ENCODE data around the gene NPR1.
"Not testable (repeated sequence)": the region's sequence is repeated elsewhere in the genome, so short reads cannot be mapped to it uniquely, and the experiment has no call there.

NPR1 gene

GRCh38 chr1:153640213-153640612 is 38.3 kb upstream of the NPR1 start:
- peaks cover 59% of the 10 kb centered on the region for H3K36me3 ChIP-seq (ENCODE audit: control insufficient read depth, insufficient read depth, low read length)
- H3K27me3 ChIP-seq (ENCODE audit: control insufficient read depth, insufficient read depth, low read length); H3K27ac ChIP-seq (ENCODE audit: low read depth, low read length); H3K4me3 ChIP-seq (ENCODE audit: low read length); H3K9ac ChIP-seq (ENCODE audit: low read length); H3K4me1 ChIP-seq (ENCODE audit: control insufficient read depth, insufficient read depth, low read length): not testable (repeated sequence)

- Histone ChIP-seq H3K4me1 (ENCODE audit: control insufficient read depth, insufficient read depth, low read length) (peaks cover 6% of the 10 kb centered on the region), H3K9ac (ENCODE audit: low read length) (no peak overlapping the region), H3K36me3 (ENCODE audit: control insufficient read depth, insufficient read depth, low read length) (peaks cover 65% of the 10 kb centered on the region), H3K27me3 (ENCODE audit: control insufficient read depth, insufficient read depth, low read length) (no peaks in the 10 kb centered on the region), H3K4me3 (ENCODE audit: low read length) (no peak overlapping the region), H3K27ac (ENCODE audit: low read depth, low read length) (no peak overlapping the region)
These were observed 37.6 kb upstream of the NPR1 start for GRCh38 chr1:153640861-153641260.

GRCh38 chr1:153642161-153642560 is 36.3 kb upstream of the NPR1 start:
- Histone ChIP-seq H3K36me3 (ENCODE audit: control insufficient read depth, insufficient read depth, low read length) (peaks cover 60% of the 10 kb centered on the region), H3K27me3 (ENCODE audit: control insufficient read depth, insufficient read depth, low read length) (no peaks in the 10 kb centered on the region), H3K4me3 (ENCODE audit: low read length) (no peak overlapping the region), H3K27ac (ENCODE audit: low read depth, low read length) (no peak overlapping the region), H3K4me1 (ENCODE audit: control insufficient read depth, insufficient read depth, low read length) (peaks cover 2% of the 10 kb centered on the region), H3K9ac (ENCODE audit: low read length) (no peak overlapping the region)

- Histone ChIP-seq H3K9ac (ENCODE audit: low read length) (no peak overlapping the region), H3K27ac (ENCODE audit: low read depth, low read length) (no peak overlapping the region), H3K4me1 (ENCODE audit: control insufficient read depth, insufficient read depth, low read length) (peaks cover 2% of the 10 kb centered on the region), H3K27me3 (ENCODE audit: control insufficient read depth, insufficient read depth, low read length) (no peaks in the 10 kb centered on the region), H3K36me3 (ENCODE audit: control insufficient read depth, insufficient read depth, low read length) (peaks cover 55% of the 10 kb centered on the region), H3K4me3 (ENCODE audit: low read length) (no peak overlapping the region)
These were observed 35.4 kb upstream of the NPR1 start for GRCh38 chr1:153643100-153643499.

- Histone ChIP-seq H3K4me1 (ENCODE audit: control insufficient read depth, insufficient read depth, low read length) (peaks cover 2% of the 10 kb centered on the region), H3K27me3 (ENCODE audit: control insufficient read depth, insufficient read depth, low read length) (no peaks in the 10 kb centered on the region), H3K36me3 (ENCODE audit: control insufficient read depth, insufficient read depth, low read length) (peaks cover 50% of the 10 kb centered on the region), H3K4me3 (ENCODE audit: low read length) (no peak overlapping the region), H3K9ac (ENCODE audit: low read length) (no peak overlapping the region), H3K27ac (ENCODE audit: low read depth, low read length) (no peak overlapping the region)
These were observed 34.7 kb upstream of the NPR1 start for GRCh38 chr1:153643816-153644215.

- H3K4me1 ChIP-seq (ENCODE audit: control insufficient read depth, insufficient read depth, low read length) = peaks cover 2% of the 10 kb centered on the region
- H3K27ac ChIP-seq (ENCODE audit: low read depth, low read length) = no peak overlapping the region
- peaks cover 35% of the 10 kb centered on the region for H3K36me3 ChIP-seq (ENCODE audit: control insufficient read depth, insufficient read depth, low read length)
- H3K27me3 ChIP-seq (ENCODE audit: control insufficient read depth, insufficient read depth, low read length) = no peaks in the 10 kb centered on the region
- no peak overlapping the region for H3K4me3 ChIP-seq (ENCODE audit: low read length)
- H3K9ac ChIP-seq (ENCODE audit: low read length) = no peak overlapping the region
These were observed 31.7 kb upstream of the NPR1 start for GRCh38 chr1:153646672-153647345.

- Histone ChIP-seq H3K4me3 (ENCODE audit: low read length) (no peak overlapping the region), H3K4me1 (ENCODE audit: control insufficient read depth, insufficient read depth, low read length) (peaks cover 2% of the 10 kb centered on the region), H3K9ac (ENCODE audit: low read length) (no peak overlapping the region), H3K36me3 (ENCODE audit: control insufficient read depth, insufficient read depth, low read length) (peaks cover 30% of the 10 kb centered on the region), H3K27me3 (ENCODE audit: control insufficient read depth, insufficient read depth, low read length) (no peaks in the 10 kb centered on the region), H3K27ac (ENCODE audit: low read depth, low read length) (no peak overlapping the region)
These were observed 31.2 kb upstream of the NPR1 start for GRCh38 chr1:153647346-153647714.

GRCh38 chr1:153648000-153648643 is 30.4 kb upstream of the NPR1 start:
- H3K4me1 ChIP-seq (ENCODE audit: control insufficient read depth, insufficient read depth, low read length) = peaks cover 2% of the 10 kb centered on the region
- no peaks in the 10 kb centered on the region for H3K27me3 ChIP-seq (ENCODE audit: control insufficient read depth, insufficient read depth, low read length)
- H3K4me3 ChIP-seq (ENCODE audit: low read length) = no peak overlapping the region
- H3K9ac ChIP-seq (ENCODE audit: low read length) = no peak overlapping the region
- no peak overlapping the region for H3K27ac ChIP-seq (ENCODE audit: low read depth, low read length)
- H3K36me3 ChIP-seq (ENCODE audit: control insufficient read depth, insufficient read depth, low read length) = peaks cover 22% of the 10 kb centered on the region

GRCh38 chr1:153649137-153649862 is 29.2 kb upstream of the NPR1 start:
- Histone ChIP-seq H3K4me3 (ENCODE audit: low read length) (no peak overlapping the region), H3K27ac (ENCODE audit: low read depth, low read length) (no peak overlapping the region), H3K27me3 (ENCODE audit: control insufficient read depth, insufficient read depth, low read length) (no peaks in the 10 kb centered on the region), H3K4me1 (ENCODE audit: control insufficient read depth, insufficient read depth, low read length) (no peaks in the 10 kb centered on the region), H3K9ac (ENCODE audit: low read length) (no peak overlapping the region), H3K36me3 (ENCODE audit: control insufficient read depth, insufficient read depth, low read length) (peaks cover 13% of the 10 kb centered on the region)

GRCh38 chr1:153649863-153650235 is 28.6 kb upstream of the NPR1 start:
- Histone ChIP-seq H3K27ac (ENCODE audit: low read depth, low read length) (no peak overlapping the region), H3K4me3 (ENCODE audit: low read length) (no peak overlapping the region), H3K4me1 (ENCODE audit: control insufficient read depth, insufficient read depth, low read length) (no peaks in the 10 kb centered on the region), H3K27me3 (ENCODE audit: control insufficient read depth, insufficient read depth, low read length) (no peaks in the 10 kb centered on the region), H3K9ac (ENCODE audit: low read length) (no peak overlapping the region), H3K36me3 (ENCODE audit: control insufficient read depth, insufficient read depth, low read length) (peaks cover 11% of the 10 kb centered on the region)

GRCh38 chr1:153651771-153652170 is 26.7 kb upstream of the NPR1 start:
- H3K27ac ChIP-seq (ENCODE audit: low read depth, low read length) = no peak overlapping the region
- no peaks in the 10 kb centered on the region for H3K36me3 ChIP-seq (ENCODE audit: control insufficient read depth, insufficient read depth, low read length)
- no peaks in the 10 kb centered on the region for H3K4me1 ChIP-seq (ENCODE audit: control insufficient read depth, insufficient read depth, low read length)

GRCh38 chr1:153652805-153653500 is 25.5 kb upstream of the NPR1 start:
- Histone ChIP-seq H3K36me3 (ENCODE audit: control insufficient read depth, insufficient read depth, low read length) (no peaks in the 10 kb centered on the region), H3K4me1 (ENCODE audit: control insufficient read depth, insufficient read depth, low read length) (no peaks in the 10 kb centered on the region), H3K4me3 (ENCODE audit: low read length) (no peak overlapping the region), H3K9ac (ENCODE audit: low read length) (no peak overlapping the region), H3K27ac (ENCODE audit: low read depth, low read length) (no peak overlapping the region), H3K27me3 (ENCODE audit: control insufficient read depth, insufficient read depth, low read length) (no peaks in the 10 kb centered on the region)

More at GRCh38 chr1:153651771-153652170, 26.7 kb upstream of the NPR1 start:
- Histone ChIP-seq H3K9ac (ENCODE audit: low read length) (no peak overlapping the region), H3K4me3 (ENCODE audit: low read length) (no peak overlapping the region), H3K27me3 (ENCODE audit: control insufficient read depth, insufficient read depth, low read length) (no peaks in the 10 kb centered on the region)
